ENCODE measurements around the gene KIF26B. TPM values are rescaled to one million over a fixed set of nuclear protein-coding genes. Genes with fewer than 3 reads are reported as not detected.

KIF26B gene
- total RNA-seq, 4 donors from 2014 or later = 0.90 to 2.0 (median 1.5) TPM

DNA sequence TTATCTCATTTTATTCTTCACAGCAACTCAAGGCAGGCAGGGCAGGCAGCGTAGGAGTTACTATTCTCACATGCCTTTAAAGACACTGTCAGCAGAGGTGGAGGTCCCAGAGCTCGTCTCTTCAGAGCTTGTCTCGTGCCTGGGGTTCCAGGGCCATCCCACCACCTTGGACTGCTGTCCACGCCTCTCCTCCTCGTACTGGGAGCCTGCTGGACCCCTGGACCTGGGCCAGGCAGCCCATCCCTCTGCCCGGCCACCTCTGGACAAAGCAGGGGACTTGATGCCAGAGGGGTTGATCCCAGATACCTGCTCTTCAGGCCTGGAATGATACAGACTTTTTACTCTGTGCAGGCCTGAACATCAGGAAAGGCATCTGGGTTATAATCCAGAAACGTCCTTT is 546.8 kb downstream of the KIF26B start:
- H3K27me3 ChIP-seq = no peaks in the 10 kb centered on the region
- TF ChIP-seq POLR2A (IDR thresholded peaks at IDR 0.05) (no peak), CTCF (IDR thresholded peaks at IDR 0.05) (no peak), EP300 (IDR thresholded peaks at IDR 0.05) (no peak)
- no peaks in the 10 kb centered on the region for H3K36me3 ChIP-seq
- H3K27ac ChIP-seq = no peak overlapping the region
- no peak overlapping the region for H3K4me3 ChIP-seq
- no peaks in the 10 kb centered on the region for H3K4me1 ChIP-seq
- WGBS, 2 donors = 84 to 86% methylated on average over 7 of the region's 7 CpGs
- peaks cover 0 to 8% (median 0%) of the 10 kb centered on the region in 4 donors for H3K9me3 ChIP-seq
- DNase-seq (ENCODE audit: low spot score in 2 of 2) = no peak

- H3K27me3 ChIP-seq = no peaks in the 10 kb centered on the region
- H3K4me1 ChIP-seq = no peaks in the 10 kb centered on the region
- H3K9me3 ChIP-seq = peaks cover 0 to 8% (median 0%) of the 10 kb centered on the region in 4 donors
- H3K36me3 ChIP-seq = no peaks in the 10 kb centered on the region
- H3K27ac ChIP-seq = no peak overlapping the region
- WGBS, 2 donors = 94 to 97% methylated on average over 12 to 13 of the region's 13 CpGs
- no peak for DNase-seq (ENCODE audit: low spot score in 2 of 2)
- H3K4me3 ChIP-seq = no peak overlapping the region
- TF ChIP-seq POLR2A (IDR thresholded peaks at IDR 0.05) (no peak), EP300 (IDR thresholded peaks at IDR 0.05) (no peak), CTCF (IDR thresholded peaks at IDR 0.05) (no peak)
Measured at GRCh38 chr1:245702346-245702745, 547.6 kb downstream of the KIF26B start.

GRCh38 chr1:245704341-245704740 is 549.6 kb downstream of the KIF26B start:
- DNase-seq (ENCODE audit: low spot score in 2 of 2) = no peak
- no peaks in the 10 kb centered on the region for H3K27me3 ChIP-seq
- TF ChIP-seq POLR2A (IDR thresholded peaks at IDR 0.05) (no peak), EP300 (IDR thresholded peaks at IDR 0.05) (no peak), CTCF (IDR thresholded peaks at IDR 0.05) (no peak)

GRCh38 chr1:245704765-245705164 is 550.0 kb downstream of the KIF26B start:
- 84 to 85% methylated on average over 7 of the region's 7 CpGs for WGBS, 2 donors
- no peak for TF ChIP-seq EP300 (IDR thresholded peaks at IDR 0.05)
- no peak for TF ChIP-seq CTCF (IDR thresholded peaks at IDR 0.05)
- no peak for TF ChIP-seq POLR2A (IDR thresholded peaks at IDR 0.05)

More at GRCh38 chr1:245704341-245704740, 549.6 kb downstream of the KIF26B start:
- no peak overlapping the region for H3K27ac ChIP-seq
- WGBS, 2 donors = 83 to 87% methylated on average over 6 of the region's 6 CpGs
- H3K9me3 ChIP-seq = peaks cover 0 to 4% (median 0%) of the 10 kb centered on the region in 4 donors
- H3K36me3 ChIP-seq = no peaks in the 10 kb centered on the region
- no peak overlapping the region for H3K4me3 ChIP-seq
- no peaks in the 10 kb centered on the region for H3K4me1 ChIP-seq

DNA sequence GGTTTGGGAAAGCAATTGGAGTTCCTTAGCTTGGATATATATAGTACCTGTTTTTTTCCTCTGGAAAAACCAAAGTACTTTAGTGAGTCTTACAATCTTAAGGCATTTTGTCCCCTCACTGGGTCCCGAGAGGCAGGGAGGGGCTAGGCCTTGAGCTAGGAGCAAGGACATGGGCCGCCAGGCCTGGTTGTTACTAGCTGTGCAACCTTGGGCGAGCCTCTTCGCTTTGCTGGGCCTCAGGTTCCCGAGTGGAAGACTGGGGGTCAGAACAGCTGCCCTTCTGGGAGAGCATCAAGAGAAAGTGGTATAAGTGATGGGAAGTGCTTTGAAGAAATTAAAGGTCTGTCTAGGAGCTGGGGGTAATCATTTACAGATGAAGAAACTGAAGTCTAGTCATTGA is 553.2 kb downstream of the KIF26B start:
- Histone ChIP-seq H3K4me1 (no peaks in the 10 kb centered on the region), H3K36me3 (no peaks in the 10 kb centered on the region), H3K4me3 (no peak overlapping the region), H3K9me3 (no peaks in the 10 kb centered on the region), H3K27ac (no peak overlapping the region), H3K27me3 (no peaks in the 10 kb centered on the region)
- no peak for DNase-seq (ENCODE audit: low spot score in 2 of 2)
- no peak for TF ChIP-seq POLR2A (IDR thresholded peaks at IDR 0.05)
- TF ChIP-seq CTCF (IDR thresholded peaks at IDR 0.05) = no peak
- TF ChIP-seq EP300 (IDR thresholded peaks at IDR 0.05) = no peak
- WGBS, 2 donors = 86 to 90% methylated on average over 5 of the region's 5 CpGs

More at GRCh38 chr1:245704765-245705164, 550.0 kb downstream of the KIF26B start:
- no peak for DNase-seq (ENCODE audit: low spot score in 2 of 2)
- Histone ChIP-seq H3K27me3 (no peaks in the 10 kb centered on the region), H3K4me1 (no peaks in the 10 kb centered on the region), H3K36me3 (no peaks in the 10 kb centered on the region), H3K9me3 (peaks cover 0 to 4% (median 0%) of the 10 kb centered on the region in 4 donors), H3K4me3 (no peak overlapping the region), H3K27ac (no peak overlapping the region)

All from tibial nerve (tissue), 4 donors.